Astrocyte (in vitro differentiated cells and primary cell): Measurements from ENCODE around the gene ITGA1. TPM values are rescaled to one million over a fixed set of nuclear protein-coding genes. Genes with fewer than 3 reads are reported as not detected.

Source experiments
- DNase-seq: peaks from one replicate; pipeline ENCODE4 v3.0.0-alpha.2; 2010; ENCODE audit warnings: low read depth
- FAIRE-seq: peaks from 2 replicates; lab custom pipeline; 2011; peaks lifted over from hg19 to GRCh38; lab: Jason Lieb, UNC
- H2AFZ ChIP-seq: 2 replicates; pipeline ENCODE4 v1.6.0; 2012; ENCODE audit warnings: low read depth, low read length, inconsistent platforms
- H3K27ac ChIP-seq: 2 replicates; pipeline ENCODE4 v1.5.1; 2011; ENCODE audit warnings: low read depth, low read length, inconsistent platforms
- H3K27me3 ChIP-seq: 2 replicates; pipeline ENCODE4 v1.6.0; 2011; ENCODE audit warnings: low read length, inconsistent platforms; ENCODE audit not compliant: insufficient read depth
- H3K36me3 ChIP-seq: 2 replicates; pipeline ENCODE4 v1.5.1; 2011; ENCODE audit warnings: low read length, inconsistent platforms; ENCODE audit not compliant: insufficient read depth
- H3K4me1 ChIP-seq: 2 replicates; pipeline ENCODE4 v1.5.1; 2011; ENCODE audit warnings: low read length, inconsistent platforms; ENCODE audit not compliant: insufficient read depth
- H3K4me2 ChIP-seq: 2 replicates; pipeline ENCODE4 v1.6.0; 2012; ENCODE audit warnings: low read length, inconsistent platforms
- H3K4me3 ChIP-seq: 2 replicates; pipeline ENCODE4 v1.5.1; 2011; ENCODE audit warnings: low read depth, mild to moderate bottlenecking, low read length, inconsistent platforms; ENCODE audit not compliant: insufficient read depth
- H3K79me2 ChIP-seq: 2 replicates; pipeline ENCODE4 v1.6.0; 2012; ENCODE audit warnings: mild to moderate bottlenecking, low read length, inconsistent platforms; ENCODE audit not compliant: insufficient read depth
- H3K9ac ChIP-seq: 2 replicates; pipeline ENCODE4 v1.6.0; 2012; ENCODE audit warnings: mild to moderate bottlenecking, low read length, inconsistent platforms
- H3K9me3 ChIP-seq: 2 replicates; pipeline ENCODE4 v1.5.1; 2012; ENCODE audit warnings: low read depth, mild to moderate bottlenecking, low read length, inconsistent platforms; ENCODE audit not compliant: insufficient read depth
- H4K20me1 ChIP-seq: 2 replicates; pipeline ENCODE4 v1.6.0; 2012; ENCODE audit warnings: low read length, inconsistent platforms; ENCODE audit not compliant: insufficient read depth
- H3K27ac Mint-ChIP-seq: one replicate; pipeline ENCODE4 v1.8.0; 2021; ENCODE audit warnings: mild to moderate bottlenecking, mixed read lengths; ENCODE audit not compliant: unreplicated experiment
- H3K27me3 Mint-ChIP-seq: one replicate; pipeline ENCODE4 v1.8.0; 2021; ENCODE audit warnings: low read depth, mixed read lengths; ENCODE audit not compliant: unreplicated experiment
- H3K36me3 Mint-ChIP-seq: one replicate; pipeline ENCODE4 v1.8.0; 2021; ENCODE audit warnings: low read depth, mixed read lengths; ENCODE audit not compliant: unreplicated experiment
- H3K4me1 Mint-ChIP-seq: one replicate; pipeline ENCODE4 v1.8.0; 2021; ENCODE audit warnings: low read depth, mixed read lengths; ENCODE audit not compliant: unreplicated experiment
- H3K4me3 Mint-ChIP-seq: one replicate; pipeline ENCODE4 v1.8.0; 2021; ENCODE audit warnings: mild to moderate bottlenecking, moderate library complexity, mixed read lengths; ENCODE audit not compliant: unreplicated experiment
- H3K9me3 Mint-ChIP-seq: one replicate; pipeline ENCODE4 v1.8.0; 2021; ENCODE audit warnings: mild to moderate bottlenecking, mixed read lengths; ENCODE audit not compliant: unreplicated experiment
- CTCF ChIP-seq: IDR thresholded peaks from 2 replicates; pipeline ENCODE4 v1.5.1; 2011; ENCODE audit warnings: low read depth, mild to moderate bottlenecking, inconsistent platforms, low read length, moderate library complexity; ENCODE audit not compliant: insufficient read depth
- EZH2 ChIP-seq: IDR thresholded peaks from 2 replicates; pipeline ENCODE4 v1.6.1; 2012; ENCODE audit warnings: mild to moderate bottlenecking, low read length, inconsistent platforms; ENCODE audit not compliant: insufficient read depth
- total RNA-seq: library from RNA; stranded (reverse); gene quantifications from 2 replicates; pipeline ENCODE4 v1.2.1, GENCODE V29; 2021

Gene ITGA1
- total RNA-seq, 1 donor from 2014 or later: 73.7 TPM

GRCh38 chr5:52754051-52754450, 33.7 kb upstream of the ITGA1 start:
- Histone ChIP-seq H3K27me3 (no peaks in the 10 kb centered on the region), H3K79me2 (no peaks in the 10 kb centered on the region), H3K9me3 (no peaks in the 10 kb centered on the region), H3K4me3 (no peak overlapping the region), H4K20me1 (no peaks in the 10 kb centered on the region), H2AFZ (no peak overlapping the region), H3K27ac (no peak overlapping the region), H3K4me2 (no peak overlapping the region), H3K36me3 (no peaks in the 10 kb centered on the region), H3K9ac (no peak overlapping the region), H3K4me1 (no peaks in the 10 kb centered on the region)
- DNase-seq (no peak), FAIRE-seq (no peak)
- TF ChIP-seq CTCF (no peak), EZH2 (no peak)
- Mint-ChIP-seq H3K27ac (no peak overlapping the region), H3K36me3 (no peaks in the 10 kb centered on the region), H3K9me3 (peaks cover 2% of the 10 kb centered on the region), H3K27me3 (no peaks in the 10 kb centered on the region), H3K4me3 (no peak overlapping the region), H3K4me1 (peaks cover under 1% of the 10 kb centered on the region)

- Mint-ChIP-seq H3K36me3 (no peaks in the 10 kb centered on the region), H3K9me3 (peaks cover 2% of the 10 kb centered on the region), H3K4me1 (peaks cover 3% of the 10 kb centered on the region), H3K27ac (no peak overlapping the region), H3K4me3 (no peak overlapping the region), H3K27me3 (no peaks in the 10 kb centered on the region)
- no peak overlapping the region for H3K4me2 ChIP-seq
- no peaks in the 10 kb centered on the region for H3K9me3 ChIP-seq
- no peak overlapping the region for H3K4me3 ChIP-seq
- no peak for TF ChIP-seq CTCF
- TF ChIP-seq EZH2: no peak
- FAIRE-seq (no peak), DNase-seq (no peak)
- H3K79me2 ChIP-seq: no peaks in the 10 kb centered on the region
- no peak overlapping the region for H3K27ac ChIP-seq
- H3K4me1 ChIP-seq: no peaks in the 10 kb centered on the region
- H4K20me1 ChIP-seq: no peaks in the 10 kb centered on the region
- H2AFZ ChIP-seq: no peak overlapping the region
- no peaks in the 10 kb centered on the region for H3K36me3 ChIP-seq
- H3K9ac ChIP-seq: no peak overlapping the region
- H3K27me3 ChIP-seq: no peaks in the 10 kb centered on the region
Observed at GRCh38 chr5:52757527-52757926, 30.2 kb upstream of the ITGA1 start.

- no peak for DNase-seq
- no peak overlapping the region for H3K27ac Mint-ChIP-seq
- peaks cover 2% of the 10 kb centered on the region for H3K9me3 Mint-ChIP-seq
- Histone ChIP-seq H3K79me2 (no peaks in the 10 kb centered on the region), H3K4me1 (no peaks in the 10 kb centered on the region), H3K9me3 (no peaks in the 10 kb centered on the region), H3K4me3 (no peak overlapping the region), H3K27me3 (no peaks in the 10 kb centered on the region), H4K20me1 (no peaks in the 10 kb centered on the region), H3K4me2 (no peak overlapping the region), H3K27ac (no peak overlapping the region), H3K9ac (no peak overlapping the region), H2AFZ (no peak overlapping the region), H3K36me3 (no peaks in the 10 kb centered on the region)
- H3K4me1 Mint-ChIP-seq: peaks cover 3% of the 10 kb centered on the region
- no peak for TF ChIP-seq CTCF
- no peak for TF ChIP-seq EZH2
- no peak overlapping the region for H3K4me3 Mint-ChIP-seq
- no peak for FAIRE-seq
- H3K27me3 Mint-ChIP-seq: no peaks in the 10 kb centered on the region
- no peaks in the 10 kb centered on the region for H3K36me3 Mint-ChIP-seq
Observed at GRCh38 chr5:52758014-52758413, 29.7 kb upstream of the ITGA1 start.
